ENCODE data around the gene MDC1. TPM values are rescaled to one million over a fixed set of nuclear protein-coding genes. Genes with fewer than 3 reads are reported as not detected.

Gene MDC1
- polyA plus RNA-seq, 1 experiment, result 7.5 TPM

DNA sequence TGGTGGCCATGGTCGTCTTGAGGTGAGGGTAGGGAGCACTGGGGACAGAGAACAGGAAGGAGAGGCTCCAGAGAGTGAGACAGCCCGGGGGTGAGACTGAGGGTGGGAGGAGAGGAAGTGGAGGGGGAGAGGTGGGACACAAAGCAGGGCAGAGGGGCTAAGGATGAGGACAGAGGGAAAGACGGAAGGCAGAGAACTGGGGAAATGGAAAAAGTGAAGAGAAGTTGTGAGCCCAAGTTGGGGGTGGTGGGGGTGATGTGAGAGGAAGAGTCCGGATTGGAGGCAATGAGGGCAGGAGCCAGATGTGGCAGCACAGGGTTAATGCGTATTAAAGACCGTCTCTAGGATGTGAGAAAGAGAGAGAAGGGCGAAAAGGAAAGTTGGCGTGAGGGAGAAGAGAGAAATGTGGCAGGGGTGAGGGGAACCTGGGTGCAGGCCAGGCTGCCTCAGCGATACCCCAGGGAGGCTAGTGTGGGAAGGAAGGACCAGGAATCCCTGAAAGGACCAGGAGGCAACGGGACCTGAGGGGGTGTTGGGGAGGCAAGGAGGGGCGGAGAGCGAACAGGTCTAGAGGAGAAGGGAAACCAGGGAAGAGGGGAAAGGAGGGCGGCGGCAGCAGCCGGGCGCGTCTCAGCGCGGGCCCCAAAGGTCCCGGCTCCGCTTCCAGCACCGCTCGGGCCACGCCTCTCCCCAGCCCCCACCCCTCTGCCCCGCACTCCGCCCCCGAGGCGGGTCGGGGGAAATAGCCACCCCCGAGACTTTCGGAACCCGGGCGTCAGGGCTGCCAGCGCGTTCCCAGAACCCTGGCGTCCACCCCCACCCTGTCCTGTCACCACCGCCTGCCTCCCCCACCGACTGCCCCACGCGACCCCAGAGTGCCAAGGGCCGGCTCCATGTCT, 30.8 kb downstream of the MDC1 start, which contains the start of gene PPP1R18:
Gene PPP1R18 (minus strand): TSS at position 637 of the 899 bp plus-strand sequence. CDS start 627 bp downstream, at position 10.
- ChIA-PET CTCF (interaction anchor here (1.1 to 17.2 kb wide), 4 partner anchors 11 to 144 kb away, joined by 3 to 387 read pairs (median 4); partner anchors contain the start of genes MDC1 and TUBB), POLR2A (no interaction called here)
- H3K27me3 ChIP-seq (ENCODE audit: control insufficient read depth, insufficient read depth, low read length), result no peaks in the 10 kb centered on the region
- H3K36me3 ChIP-seq (ENCODE audit: control insufficient read depth, insufficient read depth, low read length), result peaks cover 3% of the 10 kb centered on the region
- peak within 1 kb of the TSS; percentile 87 for H3K4me3 ChIP-seq (ENCODE audit: low read depth, low read length)
- TF ChIP-seq, protein P1, sequence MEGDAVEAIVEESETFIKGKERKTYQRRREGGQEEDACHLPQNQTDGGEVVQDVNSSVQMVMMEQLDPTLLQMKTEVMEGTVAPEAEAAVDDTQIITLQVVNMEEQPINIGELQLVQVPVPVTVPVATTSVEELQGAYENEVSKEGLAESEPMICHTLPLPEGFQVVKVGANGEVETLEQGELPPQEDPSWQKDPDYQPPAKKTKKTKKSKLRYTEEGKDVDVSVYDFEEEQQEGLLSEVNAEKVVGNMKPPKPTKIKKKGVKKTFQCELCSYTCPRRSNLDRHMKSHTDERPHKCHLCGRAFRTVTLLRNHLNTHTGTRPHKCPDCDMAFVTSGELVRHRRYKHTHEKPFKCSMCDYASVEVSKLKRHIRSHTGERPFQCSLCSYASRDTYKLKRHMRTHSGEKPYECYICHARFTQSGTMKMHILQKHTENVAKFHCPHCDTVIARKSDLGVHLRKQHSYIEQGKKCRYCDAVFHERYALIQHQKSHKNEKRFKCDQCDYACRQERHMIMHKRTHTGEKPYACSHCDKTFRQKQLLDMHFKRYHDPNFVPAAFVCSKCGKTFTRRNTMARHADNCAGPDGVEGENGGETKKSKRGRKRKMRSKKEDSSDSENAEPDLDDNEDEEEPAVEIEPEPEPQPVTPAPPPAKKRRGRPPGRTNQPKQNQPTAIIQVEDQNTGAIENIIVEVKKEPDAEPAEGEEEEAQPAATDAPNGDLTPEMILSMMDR (IDR thresholded peaks at IDR 0.05; ENCODE audit: insufficient read depth, low read depth, low read length), result no peak
- no peak for DNase-seq (ENCODE audit: low read depth)

DNA sequence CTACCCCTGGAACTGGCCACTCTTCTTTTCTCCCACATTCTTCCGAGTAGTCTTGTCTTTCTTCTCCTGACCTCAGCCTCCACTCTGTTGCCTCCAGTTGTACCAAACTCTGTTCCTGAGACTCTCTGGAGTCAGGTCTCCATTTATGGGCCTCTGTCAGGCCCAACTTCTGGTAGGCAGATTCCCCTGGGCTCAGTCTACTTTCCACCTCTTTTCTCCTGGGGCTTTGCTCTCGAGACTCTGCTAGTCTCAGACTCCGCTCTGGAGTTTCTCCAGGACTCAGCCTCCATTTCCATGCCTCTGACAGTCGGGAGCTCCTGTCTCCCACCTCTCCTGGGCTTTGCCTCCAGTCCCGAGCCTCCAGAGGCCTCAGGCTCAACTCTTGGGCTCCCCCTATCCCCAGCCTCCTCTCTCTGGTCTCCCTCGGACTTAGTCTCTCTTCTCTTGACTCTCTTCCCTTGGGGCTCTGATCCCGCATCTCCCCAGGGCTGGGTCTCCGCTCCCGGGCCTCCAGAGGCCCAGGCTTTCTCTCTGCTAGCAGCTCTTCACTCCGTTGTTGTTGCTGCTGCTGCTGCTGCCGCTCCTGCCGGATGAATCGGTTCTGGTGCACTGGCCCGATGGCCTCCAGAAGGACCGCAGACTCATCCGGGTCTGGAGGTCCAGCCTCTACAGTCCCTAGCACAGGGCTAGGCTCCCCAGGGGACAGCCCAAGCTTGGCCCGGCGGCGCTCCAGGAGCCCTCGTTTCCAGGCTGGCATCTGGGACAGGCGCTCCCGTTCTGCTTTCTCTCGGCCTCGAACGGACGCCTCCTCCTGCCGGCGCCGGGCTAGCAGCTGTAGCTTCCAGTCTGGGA, 31.7 kb downstream of the MDC1 start:
- POLR2A ChIA-PET, result interaction anchor here (0.5 kb wide), 1 partner anchor 142 kb away, joined by 3 read pairs; no protein-coding TSS in a partner anchor

DNA sequence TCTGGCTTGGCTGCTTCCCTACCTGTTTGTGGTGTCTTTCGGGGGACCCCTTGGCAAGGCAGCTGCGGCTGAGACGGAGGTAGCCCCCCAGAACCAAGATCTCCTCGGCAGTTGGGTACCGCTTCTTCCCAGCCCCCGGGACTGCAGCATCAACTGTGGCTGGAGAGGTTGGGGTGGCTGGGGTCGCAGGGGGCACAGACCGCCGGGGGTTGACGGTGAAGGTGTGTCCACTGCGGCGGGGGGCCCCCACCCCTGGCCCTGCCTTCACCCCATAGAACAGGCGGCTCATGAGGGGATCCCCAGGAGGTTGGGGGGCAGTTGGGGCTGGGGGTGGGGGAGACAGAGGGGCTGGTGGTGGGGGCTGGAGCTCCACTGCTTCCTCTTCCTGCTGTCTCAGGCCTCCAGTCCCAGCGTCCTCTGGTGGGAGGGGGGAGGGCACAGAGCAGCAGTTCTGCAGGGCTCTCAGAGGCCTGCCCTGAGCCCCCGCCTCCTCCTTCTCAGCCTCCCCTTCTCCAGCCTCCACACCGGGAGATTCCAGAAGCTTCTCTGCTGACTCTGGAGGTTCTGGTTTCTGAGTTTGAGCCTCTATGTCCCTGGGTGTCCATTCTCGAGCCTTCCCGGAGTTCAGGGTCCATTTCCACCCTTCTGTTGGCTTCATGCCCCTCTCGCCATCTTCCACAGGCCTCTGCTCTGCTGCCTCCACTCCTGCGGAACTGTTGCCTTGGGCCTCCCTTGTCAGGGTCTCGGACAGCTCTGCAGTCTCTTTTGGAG, 32.5 kb downstream of the MDC1 start:
- H3K4me3 ChIP-seq (ENCODE audit: low read depth, low read length), result peak overlapping the region; percentile 87
- TF ChIP-seq, protein P1 (IDR thresholded peaks at IDR 0.05; ENCODE audit: insufficient read depth, low read depth, low read length), result no peak
- ChIA-PET CTCF (interaction anchor here (1.0 to 17.2 kb wide), 6 partner anchors 11 to 193 kb away, joined by 3 to 387 read pairs (median 4); partner anchors contain the start of genes DHX16, MDC1 and TUBB), POLR2A (interaction anchor here (0.5 kb wide), 1 partner anchor 142 kb away, joined by 3 read pairs; no protein-coding TSS in a partner anchor)
- H3K27me3 ChIP-seq (ENCODE audit: control insufficient read depth, insufficient read depth, low read length), result no peaks in the 10 kb centered on the region
- H3K36me3 ChIP-seq (ENCODE audit: control insufficient read depth, insufficient read depth, low read length), result peaks cover 7% of the 10 kb centered on the region
- DNase-seq (ENCODE audit: low read depth), result no peak

More for the DNA sequence above, 31.7 kb downstream of the MDC1 start:
- Histone ChIP-seq H3K36me3 (ENCODE audit: control insufficient read depth, insufficient read depth, low read length) (peaks cover 3% of the 10 kb centered on the region), H3K4me3 (ENCODE audit: low read depth, low read length) (peak overlapping the region; percentile 87), H3K27me3 (ENCODE audit: control insufficient read depth, insufficient read depth, low read length) (no peaks in the 10 kb centered on the region)
- DNase-seq (ENCODE audit: low read depth), result no peak
- TF ChIP-seq, protein P1 (IDR thresholded peaks at IDR 0.05; ENCODE audit: insufficient read depth, low read depth, low read length), result peak; percentile 48
- CTCF ChIA-PET, result interaction anchor here (1.0 to 17.2 kb wide), 6 partner anchors 10 to 144 kb away, joined by 3 to 387 read pairs (median 4); partner anchors contain the start of genes DHX16, MDC1 and TUBB

DNA sequence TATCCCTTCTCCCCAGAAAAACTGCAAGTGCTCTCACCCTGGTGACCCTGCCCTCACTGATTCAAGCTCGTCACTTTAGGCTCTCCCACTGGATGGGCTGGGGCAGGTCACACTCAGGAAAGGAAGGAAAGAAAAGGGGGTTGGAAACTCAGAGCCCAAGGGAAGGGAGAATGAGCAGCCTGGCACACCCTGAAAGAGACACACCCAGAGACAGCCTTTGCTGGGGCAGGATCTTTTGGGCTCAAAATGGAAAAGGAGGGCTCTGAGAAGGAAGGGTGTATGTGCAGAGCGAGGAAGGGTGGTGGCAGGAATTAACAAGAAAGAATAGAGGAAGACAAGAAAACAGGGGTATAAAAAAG, 33.1 kb downstream of the MDC1 start:
- Histone ChIP-seq H3K27me3 (ENCODE audit: control insufficient read depth, insufficient read depth, low read length) (no peaks in the 10 kb centered on the region), H3K4me3 (ENCODE audit: low read depth, low read length) (peak overlapping the region; percentile 87), H3K36me3 (ENCODE audit: control insufficient read depth, insufficient read depth, low read length) (peaks cover 9% of the 10 kb centered on the region)
- no peak for DNase-seq (ENCODE audit: low read depth)
- ChIA-PET POLR2A (no interaction called here), CTCF (interaction anchor here (1.0 to 17.2 kb wide), 5 partner anchors 10 to 402 kb away, joined by 3 to 387 read pairs (median 4); partner anchors contain the start of genes DHX16, MDC1 and TUBB)
- TF ChIP-seq, protein P1 (IDR thresholded peaks at IDR 0.05; ENCODE audit: insufficient read depth, low read depth, low read length), result no peak
